ENCODE results near the gene TCP11.

- TF ChIP-seq EZH2 (IDR thresholded peaks at IDR 0.05) (no peak), POLR2AphosphoS5 (IDR thresholded peaks at IDR 0.05; ENCODE audit: borderline replicate concordance, low read depth, low read length) (no peak), FOXP2 (optimal IDR thresholded peaks at IDR 0.05; ENCODE audit: control extremely low read depth, extremely low read length, insufficient read depth) (no peak)
Measured at GRCh38 chr6:35188886-35189285, 47.7 kb upstream of the TCP11 start.
